ENCODE measurements around the gene GNB1L.

- no peak for TF ChIP-seq CTCF (IDR thresholded peaks at IDR 0.05; ENCODE audit: low read depth, low read length)
- TF ChIP-seq EZH2phosphoT487 (IDR thresholded peaks at IDR 0.05; ENCODE audit: low read depth) = no peak
These were observed 43.5 kb upstream of the GNB1L start for GRCh38 chr22:19898145-19898544.
